Left lung (tissue), 10 donors: ENCODE results near the gene CELF5. TPM values are rescaled to one million over a fixed set of nuclear protein-coding genes. Genes with fewer than 3 reads are reported as not detected.

Experiments
- ATAC-seq: fragments of 200-7000 bp; cut with Tn5 transposase; one replicate; pipeline ENCODE4 v1.9.1; 2020; ENCODE audit warnings: moderate library complexity
- DNase-seq, 4 donors: peaks; one replicate each; pipeline ENCODE4 v3.0.0-alpha.2; 2013 to 2020
- H3K27ac ChIP-seq, 2 donors: fragments of 200-600 bp; sonication (generic) in 1 of 2; one replicate each; pipeline versions ENCODE4 v1.5.0 to v1.8.0; 2020 to 2021
- H3K27me3 ChIP-seq, 2 donors: fragments of 200-600 bp; sonication (generic) in 1 of 2; one replicate each; pipeline versions ENCODE4 v1.5.0 to v1.8.0; 2020 to 2021
- H3K36me3 ChIP-seq, 2 donors: fragments of 200-600 bp; sonication (generic) in 1 of 2; one replicate each; pipeline versions ENCODE4 v1.5.0 to v1.8.0; 2020 to 2021
- H3K4me1 ChIP-seq, 2 donors: fragments of 200-600 bp; one replicate each; pipeline ENCODE4 v1.8.0; 2021
- H3K4me3 ChIP-seq, 2 donors: fragments of 200-600 bp; sonication (generic) in 1 of 2; one replicate each; pipeline versions ENCODE4 v1.5.0 to v1.8.0; 2020 to 2021; ENCODE audit warnings: mild to moderate bottlenecking in 1 of 2
- H3K9me3 ChIP-seq, 2 donors: fragments of 200-600 bp; sonication (generic) in 1 of 2; one replicate each; pipeline versions ENCODE4 v1.5.0 to v1.8.0; 2020 to 2021
- CTCF ChIP-seq, 2 donors: fragments of 200-600 bp; sonication (generic) in 1 of 2; IDR thresholded peaks; one replicate each; pipeline versions ENCODE4 v1.5.0 to v1.8.0; 2021; ENCODE audit warnings: antibody characterized with exemption in 2 of 2
- intact Hi-C, 2 donors: fragments of 100-400 bp; cut with DNase I; formaldehyde crosslinking; loops; one replicate each; pipeline versions ENCODE4 v1.11.2 to v1.14.2; 2022
- polyA plus RNA-seq, 6 donors: library from polyadenylated mRNA; unstranded; fragments of 120-200 nt; gene quantifications; one replicate each; pipeline ENCODE4 v1.2.1, GENCODE V29; 2013; ENCODE audit not compliant: insufficient read length in 6 of 6
- total RNA-seq, 2 donors: library from RNA; stranded (reverse); fragmentation: NEBNext Ultra II Directional; extraction: Animal tissue kit (Norgen Biotek cat#: 25700); gene quantifications; one replicate each; pipeline ENCODE4 v1.2.1, GENCODE V29; 2021
- donor health status: DM: no; HTN: yes; CAD: no.
- donor health status: DM: no; HTN: no; CAD: no.

CELF5 gene
- total and polyA plus RNA-seq, 8 donors: 0.38 to 3.9 (median 2.2) TPM; not detected in 1

DNA sequence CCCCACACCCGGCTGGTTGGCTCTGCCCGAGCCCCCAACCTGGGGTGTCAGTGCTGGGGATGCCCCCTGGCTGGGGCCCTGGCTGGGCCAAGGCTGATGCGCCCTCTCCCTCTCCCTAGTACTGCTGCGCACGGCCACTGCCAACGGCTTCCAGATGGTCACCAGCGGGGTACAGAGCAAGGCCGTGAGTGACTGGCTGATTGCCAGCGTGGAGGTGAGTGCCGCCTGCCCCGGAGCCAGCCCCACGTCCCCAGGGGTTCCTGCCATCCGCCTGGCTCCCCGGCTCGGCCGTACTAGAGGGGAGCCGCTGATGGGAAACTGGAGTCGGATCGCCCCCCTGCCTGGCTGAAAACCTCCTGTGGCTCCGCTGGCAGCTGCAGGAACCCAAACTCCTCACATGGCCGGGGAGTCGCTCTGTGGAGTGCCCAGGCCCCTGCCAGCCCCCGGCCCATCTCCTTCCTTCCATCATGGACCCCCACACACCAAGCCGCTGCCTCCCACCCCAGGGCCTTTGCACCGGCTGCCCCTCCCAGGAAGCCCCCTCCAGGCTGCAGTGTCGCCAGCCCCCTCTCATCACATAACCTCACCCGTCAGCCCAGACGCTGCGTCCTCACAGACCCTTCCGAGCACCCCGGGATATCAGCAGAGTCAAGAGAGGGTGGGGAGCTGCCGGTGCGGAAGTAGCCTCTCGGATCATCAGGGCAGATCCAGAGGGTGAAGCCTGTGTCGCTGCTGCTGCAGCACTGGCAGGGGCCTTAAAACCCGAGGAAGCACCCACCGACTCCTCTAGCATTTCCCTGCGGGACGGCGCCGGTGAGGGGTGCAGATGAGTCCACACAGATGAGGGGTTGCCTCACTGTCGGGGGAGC, 28.2 kb upstream of the CELF5 start:
- TF ChIP-seq CTCF (IDR thresholded peaks at IDR 0.05): no peak
- Histone ChIP-seq H3K4me3 (no peak overlapping the region), H3K4me1 (peaks cover 0 to 7% of the 10 kb centered on the region in 2 donors), H3K27me3 (no peaks in the 10 kb centered on the region), H3K9me3 (no peaks in the 10 kb centered on the region), H3K27ac (no peak overlapping the region), H3K36me3 (peaks cover 0 to 90% of the 10 kb centered on the region in 2 donors)
- ATAC-seq: no peak
- intact Hi-C loops: no loop called here
- peak in 1 of 4 donors; percentile 64 for DNase-seq

- intact Hi-C loops: no loop called here
- Histone ChIP-seq H3K4me3 (no peak overlapping the region), H3K9me3 (no peaks in the 10 kb centered on the region), H3K36me3 (peaks cover 0 to 96% of the 10 kb centered on the region in 2 donors), H3K4me1 (peaks cover 0 to 7% of the 10 kb centered on the region in 2 donors), H3K27ac (no peak overlapping the region), H3K27me3 (no peaks in the 10 kb centered on the region)
- DNase-seq (no peak), ATAC-seq (no peak)
- TF ChIP-seq CTCF (IDR thresholded peaks at IDR 0.05): no peak
These were observed 27.6 kb upstream of the CELF5 start for GRCh38 chr19:3196933-3197205.

DNA sequence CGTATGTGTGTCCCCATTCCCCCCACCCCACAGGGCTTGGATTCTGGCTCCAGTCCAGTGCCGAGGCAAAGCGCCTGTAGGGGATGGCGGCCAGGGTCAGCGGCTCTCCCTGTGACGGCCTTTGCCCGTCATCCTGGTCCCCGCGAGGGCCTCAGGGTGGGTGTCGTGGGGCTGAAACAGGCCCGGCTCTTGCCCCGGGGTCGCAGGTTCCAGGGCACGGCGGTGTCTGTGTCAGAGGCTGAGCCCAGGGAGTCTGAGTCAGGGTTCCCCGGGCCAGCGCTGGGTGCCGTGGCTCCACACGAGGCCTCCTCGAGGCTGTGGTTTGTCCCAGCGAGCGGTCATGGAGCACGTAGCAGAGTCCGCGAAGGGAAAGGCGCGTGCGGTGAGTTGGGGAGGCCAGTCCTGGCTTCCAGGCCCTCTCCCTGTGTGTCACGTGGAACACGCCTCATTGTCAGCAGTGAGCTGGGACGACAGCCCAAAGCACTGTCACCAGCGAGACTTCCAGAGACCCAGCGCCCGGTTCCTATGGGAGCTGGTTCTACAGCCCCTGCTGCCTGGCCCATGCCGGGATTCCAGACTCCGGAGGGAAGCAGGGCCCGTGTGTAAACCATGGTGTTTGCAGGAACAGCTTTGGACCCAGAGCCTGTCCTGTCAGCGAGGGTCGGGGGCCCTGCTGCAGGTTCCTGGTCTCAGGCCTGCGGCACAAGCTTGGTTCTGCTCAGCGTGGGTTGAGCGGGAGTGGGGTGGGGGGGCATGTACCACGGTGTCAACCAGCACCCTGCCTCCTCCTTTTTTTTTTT, 25.4 kb upstream of the CELF5 start:
- ATAC-seq: no peak
- intact Hi-C loops: no loop called here
- H3K36me3 ChIP-seq: peaks cover 0 to 98% of the 10 kb centered on the region in 2 donors
- H3K4me3 ChIP-seq: no peak overlapping the region
- H3K9me3 ChIP-seq: no peaks in the 10 kb centered on the region
- H3K27me3 ChIP-seq: no peaks in the 10 kb centered on the region
- no peak overlapping the region for H3K27ac ChIP-seq
- peak in 1 of 4 donors; percentile 68 for DNase-seq
- no peaks in the 10 kb centered on the region for H3K4me1 ChIP-seq
- no peak for TF ChIP-seq CTCF (IDR thresholded peaks at IDR 0.05)

DNA sequence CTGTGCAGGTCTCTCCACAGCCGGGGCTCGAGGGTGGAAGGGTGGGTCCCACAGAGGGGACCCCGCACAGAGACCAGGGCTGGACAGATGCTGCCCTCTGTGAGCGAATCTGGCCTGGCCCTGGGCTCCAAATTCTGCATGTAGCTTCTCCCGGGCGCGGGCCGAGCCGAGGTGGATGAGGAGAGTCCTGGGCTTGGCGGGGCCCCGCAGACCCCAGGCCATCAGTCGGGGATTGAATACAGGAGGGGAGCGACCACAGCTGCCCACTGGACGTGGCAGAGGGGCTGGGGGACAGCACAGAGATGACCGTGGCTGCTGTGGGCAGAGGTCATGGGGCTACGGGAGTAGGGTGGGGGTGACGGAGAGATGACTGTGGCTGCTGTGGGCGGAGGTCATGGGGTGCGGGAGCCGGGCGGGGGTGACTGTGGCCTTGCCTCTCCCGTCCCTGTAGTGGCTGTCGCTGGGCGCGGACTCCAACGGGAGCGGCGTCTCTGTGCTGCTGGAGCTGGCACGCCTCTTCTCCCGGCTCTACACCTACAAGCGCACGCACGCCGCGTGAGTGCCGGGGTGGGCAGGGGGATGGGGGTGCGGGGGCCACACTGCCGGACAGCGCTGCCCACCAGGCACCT, 23.3 kb upstream of the CELF5 start:
- intact Hi-C loops: no loop called here
- DNase-seq (peak in 1 of 4 donors; percentile 71), ATAC-seq (no peak)
- Histone ChIP-seq H3K4me3 (no peak overlapping the region), H3K4me1 (no peaks in the 10 kb centered on the region), H3K27ac (no peak overlapping the region), H3K36me3 (peaks cover 0 to 98% of the 10 kb centered on the region in 2 donors), H3K27me3 (no peaks in the 10 kb centered on the region), H3K9me3 (no peaks in the 10 kb centered on the region)
- TF ChIP-seq CTCF (IDR thresholded peaks at IDR 0.05): no peak

- no peaks in the 10 kb centered on the region for H3K4me1 ChIP-seq
- no peak overlapping the region for H3K27ac ChIP-seq
- H3K9me3 ChIP-seq: no peaks in the 10 kb centered on the region
- H3K36me3 ChIP-seq: peaks cover 0 to 98% of the 10 kb centered on the region in 2 donors
- intact Hi-C loops: no loop called here
- no peak for ATAC-seq
- no peak for TF ChIP-seq CTCF (IDR thresholded peaks at IDR 0.05)
- no peak overlapping the region for H3K4me3 ChIP-seq
- DNase-seq: peak in 1 of 4 donors; percentile 50
- no peaks in the 10 kb centered on the region for H3K27me3 ChIP-seq
These were observed 22.6 kb upstream of the CELF5 start for GRCh38 chr19:3201911-3202310.
